Testis (tissue), 3 donors: ENCODE results near the gene EIF1. TPM values are rescaled to one million over a fixed set of nuclear protein-coding genes. Genes with fewer than 3 reads are reported as not detected.

ENCODE experiments used
- DNase-seq: peaks from one replicate; pipeline ENCODE4 v3.0.0-alpha.2; 2019
- H3K27ac ChIP-seq, 2 donors: fragments of 200-600 bp; sonication (generic); one replicate each; pipeline ENCODE4 v1.5.1; 2019
- H3K27me3 ChIP-seq: fragments of 200-600 bp; sonication (generic); one replicate; pipeline ENCODE4 v1.5.1; 2019
- H3K36me3 ChIP-seq: fragments of 200-600 bp; sonication (generic); one replicate; pipeline ENCODE4 v1.5.1; 2017; ENCODE audit warnings: low read depth; ENCODE audit errors: missing control alignments
- H3K4me1 ChIP-seq: fragments of 200-600 bp; sonication (generic); one replicate; pipeline ENCODE4 v1.5.1; 2019
- H3K4me3 ChIP-seq, 2 donors: fragments of 200-600 bp; sonication (generic); one replicate each; pipeline ENCODE4 v1.5.1; 2017 to 2019
- H3K9me3 ChIP-seq: fragments of 200-600 bp; sonication (generic); one replicate; pipeline ENCODE4 v1.5.1; 2017
- POLR2A ChIP-seq: fragments of 450-650 bp; IDR thresholded peaks from one replicate; pipeline ENCODE4 v1.6.1; 2017; ENCODE audit warnings: antibody characterized with exemption, mild to moderate bottlenecking, moderate library complexity
- WGBS, 2 donors: methylation state at CpG; one replicate each; pipeline ENCODE4 v1.1.5; 2018; 5-methylcytosine and 5-hydroxymethylcytosine counted together
- intact Hi-C: fragments of 100-400 bp; cut with DNase I; formaldehyde crosslinking; loops from one replicate; pipeline ENCODE4 v1.15.1; 2023; ENCODE audit warnings: low total_unique reads
- polyA plus RNA-seq: library from polyadenylated mRNA; stranded (reverse); fragments of 350-450 nt; fragmentation: Illumina TruSeq; extraction: RNeasy Lipid Tissue Mini Kit (QIAGEN cat#74804); gene quantifications from one replicate; pipeline ENCODE4 v1.2.3, GENCODE V29; 2014; ENCODE audit warnings: low read depth, low replicate concordance; ENCODE audit not compliant: insufficient read depth
- total RNA-seq, 2 donors: library from RNA; depleted of rRNA; stranded (reverse); fragments of >200 nt; gene quantifications; one replicate each; pipeline ENCODE4 v1.2.3, GENCODE V29; 2016
- TF ChIP-seq, protein P1 (sequence below), 3 experiments: fragments of 450-650 bp in 2 of 3; fragments of 200-600 bp in 1 of 3; sonication (generic) in 1 of 3; IDR thresholded peaks; one replicate each; pipeline ENCODE4 v1.5.1; 2016 to 2019; ENCODE audit warnings: antibody characterized with exemption in 3 of 3, mild to moderate bottlenecking in 2 of 3, moderate library complexity in 1 of 3

The EIF1 gene
- total and polyA plus RNA-seq, 3 donors from 2014 or later = 274 to 1,078 (median 338) TPM

DNA sequence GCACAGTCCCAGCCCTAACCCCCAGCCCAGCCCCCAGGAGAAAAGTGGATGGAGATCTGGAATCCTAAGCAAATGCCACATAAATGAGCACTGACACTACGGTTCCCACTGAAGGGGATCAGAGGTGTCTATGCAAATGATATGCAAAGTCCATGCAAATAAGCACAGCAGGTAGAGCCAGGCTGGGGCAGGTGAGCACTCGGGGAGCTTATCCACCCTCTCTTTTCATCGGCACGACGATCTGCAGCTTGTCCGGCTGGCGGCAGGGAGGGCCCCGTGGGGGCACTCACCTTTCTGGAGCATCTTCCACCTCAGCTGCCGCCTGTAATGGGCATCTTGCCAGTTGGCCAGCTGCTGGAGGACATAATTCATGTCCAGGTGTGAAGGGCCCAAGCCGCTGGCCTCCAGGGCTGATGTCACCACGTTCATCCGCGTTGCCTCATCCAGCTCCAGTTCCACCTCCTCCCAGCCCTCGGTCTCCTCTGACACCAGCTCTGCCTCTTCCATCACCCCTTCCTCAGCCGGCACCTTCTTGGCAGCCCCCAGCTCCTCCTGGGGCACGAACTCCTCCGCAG is 35.9 kb downstream of the EIF1 start:
- H3K4me3 ChIP-seq = no peak overlapping the region
- H3K36me3 ChIP-seq = no peaks in the 10 kb centered on the region
- DNase-seq = no peak
- H3K4me1 ChIP-seq = no peaks in the 10 kb centered on the region
- WGBS, 2 donors = 58 to 63% methylated on average over 15 to 16 of the region's 17 CpGs
- H3K9me3 ChIP-seq = no peaks in the 10 kb centered on the region
- H3K27ac ChIP-seq = no peak overlapping the region
- intact Hi-C loops = no loop called here
- H3K27me3 ChIP-seq = no peaks in the 10 kb centered on the region
- TF ChIP-seq, protein P1, sequence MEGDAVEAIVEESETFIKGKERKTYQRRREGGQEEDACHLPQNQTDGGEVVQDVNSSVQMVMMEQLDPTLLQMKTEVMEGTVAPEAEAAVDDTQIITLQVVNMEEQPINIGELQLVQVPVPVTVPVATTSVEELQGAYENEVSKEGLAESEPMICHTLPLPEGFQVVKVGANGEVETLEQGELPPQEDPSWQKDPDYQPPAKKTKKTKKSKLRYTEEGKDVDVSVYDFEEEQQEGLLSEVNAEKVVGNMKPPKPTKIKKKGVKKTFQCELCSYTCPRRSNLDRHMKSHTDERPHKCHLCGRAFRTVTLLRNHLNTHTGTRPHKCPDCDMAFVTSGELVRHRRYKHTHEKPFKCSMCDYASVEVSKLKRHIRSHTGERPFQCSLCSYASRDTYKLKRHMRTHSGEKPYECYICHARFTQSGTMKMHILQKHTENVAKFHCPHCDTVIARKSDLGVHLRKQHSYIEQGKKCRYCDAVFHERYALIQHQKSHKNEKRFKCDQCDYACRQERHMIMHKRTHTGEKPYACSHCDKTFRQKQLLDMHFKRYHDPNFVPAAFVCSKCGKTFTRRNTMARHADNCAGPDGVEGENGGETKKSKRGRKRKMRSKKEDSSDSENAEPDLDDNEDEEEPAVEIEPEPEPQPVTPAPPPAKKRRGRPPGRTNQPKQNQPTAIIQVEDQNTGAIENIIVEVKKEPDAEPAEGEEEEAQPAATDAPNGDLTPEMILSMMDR (IDR thresholded peaks at IDR 0.05) = no peak
- no peak for TF ChIP-seq POLR2A

DNA sequence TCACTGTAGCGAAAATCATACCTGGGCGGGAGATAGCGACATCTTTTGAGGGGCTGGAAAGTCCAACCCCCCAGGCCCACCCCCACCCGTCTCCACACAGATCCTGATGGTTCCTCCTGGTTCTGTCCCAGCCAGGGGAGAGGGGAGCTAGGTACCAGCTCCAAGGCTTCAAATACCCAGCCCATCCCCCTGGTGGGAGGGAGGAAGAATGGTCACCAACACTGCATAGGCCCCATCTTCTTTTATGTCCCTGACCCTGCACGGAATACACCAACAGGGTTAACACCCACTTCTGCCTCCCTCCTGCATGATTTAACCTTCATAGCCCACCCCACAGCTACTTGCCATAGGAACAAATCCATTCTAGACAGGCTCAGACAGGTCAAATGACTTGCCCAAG is 36.4 kb downstream of the EIF1 start:
- TF ChIP-seq POLR2A = no peak
- TF ChIP-seq, protein P1 (IDR thresholded peaks at IDR 0.05) = no peak
- H3K27me3 ChIP-seq = no peaks in the 10 kb centered on the region
- 87 to 98% methylated on average over 5 of the region's 5 CpGs for WGBS, 2 donors
- DNase-seq = no peak
- no peak overlapping the region for H3K4me3 ChIP-seq
- H3K27ac ChIP-seq = no peak overlapping the region
- intact Hi-C loops = no loop called here
- no peaks in the 10 kb centered on the region for H3K9me3 ChIP-seq
- no peaks in the 10 kb centered on the region for H3K4me1 ChIP-seq
- H3K36me3 ChIP-seq = no peaks in the 10 kb centered on the region

DNA sequence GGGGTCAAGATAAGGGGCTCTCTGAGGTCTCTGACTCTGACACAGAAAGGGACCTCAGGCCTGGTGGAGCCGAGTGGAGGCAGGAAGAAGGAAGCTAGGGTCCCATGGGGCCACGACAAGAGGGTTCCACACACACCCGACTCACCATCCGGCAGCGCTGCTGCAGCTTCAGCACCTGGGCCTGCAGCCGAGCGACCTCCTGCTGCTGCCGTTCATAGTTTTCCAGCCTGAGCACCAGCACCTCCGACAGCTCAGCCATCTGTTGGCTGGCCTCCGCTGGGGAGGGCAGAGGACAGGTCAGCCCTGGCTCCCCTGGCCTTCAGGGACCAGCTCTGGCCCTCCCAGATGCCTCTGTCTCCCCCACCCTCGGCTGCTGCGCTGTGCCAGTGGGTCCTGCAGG is 39.4 kb downstream of the EIF1 start:
- DNase-seq = no peak
- Histone ChIP-seq H3K36me3 (no peaks in the 10 kb centered on the region), H3K4me3 (no peak overlapping the region), H3K27ac (no peak overlapping the region), H3K9me3 (no peaks in the 10 kb centered on the region), H3K4me1 (no peaks in the 10 kb centered on the region), H3K27me3 (no peaks in the 10 kb centered on the region)
- intact Hi-C loops = no loop called here
- no peak for TF ChIP-seq POLR2A
- TF ChIP-seq, protein P1 (IDR thresholded peaks at IDR 0.05) = no peak
- 50 to 96% methylated on average over 2 to 12 of the region's 12 CpGs for WGBS, 2 donors

DNA sequence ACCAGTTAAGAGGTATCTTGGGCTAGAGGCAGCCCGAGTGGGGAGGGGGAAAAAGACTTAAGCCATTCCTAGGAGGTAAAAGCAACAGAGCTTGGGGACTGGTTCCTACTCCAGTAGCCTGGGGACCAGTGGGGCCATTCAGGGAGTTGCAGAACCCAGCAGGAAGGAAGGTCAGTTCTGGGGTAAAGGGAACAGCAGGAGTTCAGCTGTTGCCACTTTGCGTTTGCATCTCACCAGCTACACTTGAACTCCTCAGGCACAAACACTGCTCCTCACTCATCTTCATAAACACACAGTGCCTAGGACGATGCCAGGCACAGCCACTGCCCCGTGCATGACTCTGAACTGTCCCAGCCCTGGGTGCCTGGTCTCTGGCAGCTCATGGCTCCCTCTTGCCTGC is 41.8 kb downstream of the EIF1 start:
- DNase-seq = no peak
- no peak overlapping the region for H3K4me3 ChIP-seq
- 72% methylated on average over 4 of the region's 4 CpGs for WGBS, 2 donors
- H3K4me1 ChIP-seq = peaks cover 16% of the 10 kb centered on the region
- H3K27me3 ChIP-seq = no peaks in the 10 kb centered on the region
- intact Hi-C loops = loop anchor here (10.0 kb wide), 1 partner anchor 64 kb away; no protein-coding TSS in a partner anchor
- H3K27ac ChIP-seq = no peak overlapping the region
- H3K9me3 ChIP-seq = no peaks in the 10 kb centered on the region
- H3K36me3 ChIP-seq = no peaks in the 10 kb centered on the region
- TF ChIP-seq POLR2A = no peak
- TF ChIP-seq, protein P1 (IDR thresholded peaks at IDR 0.05) = no peak

DNA sequence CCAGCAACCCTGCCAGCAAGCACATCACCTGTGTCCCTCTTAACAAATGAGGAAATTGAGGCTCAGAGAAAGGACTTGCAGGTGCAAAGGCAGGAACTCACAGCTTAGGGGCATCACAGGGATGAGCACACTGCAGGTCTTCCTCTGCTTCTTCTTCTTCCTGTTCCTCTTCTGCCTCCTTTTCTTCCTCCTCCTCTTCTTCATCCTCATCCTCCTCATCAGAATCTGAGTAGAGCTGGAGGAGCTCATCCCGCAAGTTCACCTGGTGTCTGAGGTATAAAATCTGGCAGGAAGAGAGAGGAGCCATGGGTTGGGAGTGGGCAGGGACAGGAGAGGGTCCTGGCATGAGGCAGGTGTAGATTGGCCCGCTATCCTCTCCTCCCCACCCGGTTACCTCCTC is 43.2 kb downstream of the EIF1 start:
- no peak overlapping the region for H3K27ac ChIP-seq
- intact Hi-C loops = loop anchor here (10.0 kb wide), 1 partner anchor 63 kb away; no protein-coding TSS in a partner anchor
- H3K27me3 ChIP-seq = no peaks in the 10 kb centered on the region
- WGBS, 2 donors = 74 to 81% methylated on average over 2 to 3 of the region's 3 CpGs
- peaks cover 16% of the 10 kb centered on the region for H3K4me1 ChIP-seq
- H3K36me3 ChIP-seq = no peaks in the 10 kb centered on the region
- no peaks in the 10 kb centered on the region for H3K9me3 ChIP-seq
- DNase-seq = no peak
- no peak overlapping the region for H3K4me3 ChIP-seq
- TF ChIP-seq POLR2A = no peak
- TF ChIP-seq, protein P1 (IDR thresholded peaks at IDR 0.05) = no peak
